HG03039 (cell line): Measurements from ENCODE around the gene ARPC1B.
"Not testable (repeated sequence)": the region's sequence is repeated elsewhere in the genome, so short reads cannot be mapped to it uniquely, and the experiment has no call there.

Experiments
- ATAC-seq: cut with Tn5 transposase; IDR thresholded peaks from one replicate; pipeline ENCODE4 v1.9.1; 2021; ENCODE audit warnings: mild to moderate bottlenecking, moderate library complexity; ENCODE audit not compliant: unreplicated experiment

The ARPC1B gene

GRCh38 chr7:99387239-99387635 is 12.7 kb downstream of the ARPC1B start:
- not testable (repeated sequence) for ATAC-seq

- ATAC-seq, result no peak
Measured at GRCh38 chr7:99387912-99388311, 13.4 kb downstream of the ARPC1B start.

- no peak for ATAC-seq
Measured at GRCh38 chr7:99389772-99390171, 15.2 kb downstream of the ARPC1B start.

- no peak for ATAC-seq
Measured at GRCh38 chr7:99390941-99391602, 16.5 kb downstream of the ARPC1B start.

- ATAC-seq, result no peak
Measured at GRCh38 chr7:99392046-99392445, 17.5 kb downstream of the ARPC1B start.

GRCh38 chr7:99392659-99393354 is 18.3 kb downstream of the ARPC1B start:
- ATAC-seq, result peak; percentile 51

- no peak for ATAC-seq
Measured at GRCh38 chr7:99393355-99394187, 19.0 kb downstream of the ARPC1B start.

- ATAC-seq, result no peak
Measured at GRCh38 chr7:99394188-99394502, 19.6 kb downstream of the ARPC1B start.

GRCh38 chr7:99395616-99396327 is 21.2 kb downstream of the ARPC1B start:
- ATAC-seq, result no peak

- no peak for ATAC-seq
Measured at GRCh38 chr7:99396418-99397296, 22.1 kb downstream of the ARPC1B start.

- ATAC-seq, result no peak
Measured at GRCh38 chr7:99397297-99397983, 22.9 kb downstream of the ARPC1B start.

GRCh38 chr7:99398891-99399445 is 24.4 kb downstream of the ARPC1B start:
- ATAC-seq, result no peak

GRCh38 chr7:99399597-99399996 is 25.1 kb downstream of the ARPC1B start:
- no peak for ATAC-seq

GRCh38 chr7:99402854-99403253 is 28.3 kb downstream of the ARPC1B start:
- no peak for ATAC-seq

- ATAC-seq, result no peak
Measured at GRCh38 chr7:99403764-99404163, 29.2 kb downstream of the ARPC1B start.

- ATAC-seq, result no peak
Measured at GRCh38 chr7:99404235-99404976, 29.9 kb downstream of the ARPC1B start.

- no peak for ATAC-seq
Measured at GRCh38 chr7:99404977-99405320, 30.4 kb downstream of the ARPC1B start.

GRCh38 chr7:99406557-99406956 is 32.0 kb downstream of the ARPC1B start:
- ATAC-seq, result no peak

- peak; percentile 1 for ATAC-seq
Measured at GRCh38 chr7:99407872-99408378, 33.4 kb downstream of the ARPC1B start.
